ENCODE measurements around the gene ZNF343.

DNA sequence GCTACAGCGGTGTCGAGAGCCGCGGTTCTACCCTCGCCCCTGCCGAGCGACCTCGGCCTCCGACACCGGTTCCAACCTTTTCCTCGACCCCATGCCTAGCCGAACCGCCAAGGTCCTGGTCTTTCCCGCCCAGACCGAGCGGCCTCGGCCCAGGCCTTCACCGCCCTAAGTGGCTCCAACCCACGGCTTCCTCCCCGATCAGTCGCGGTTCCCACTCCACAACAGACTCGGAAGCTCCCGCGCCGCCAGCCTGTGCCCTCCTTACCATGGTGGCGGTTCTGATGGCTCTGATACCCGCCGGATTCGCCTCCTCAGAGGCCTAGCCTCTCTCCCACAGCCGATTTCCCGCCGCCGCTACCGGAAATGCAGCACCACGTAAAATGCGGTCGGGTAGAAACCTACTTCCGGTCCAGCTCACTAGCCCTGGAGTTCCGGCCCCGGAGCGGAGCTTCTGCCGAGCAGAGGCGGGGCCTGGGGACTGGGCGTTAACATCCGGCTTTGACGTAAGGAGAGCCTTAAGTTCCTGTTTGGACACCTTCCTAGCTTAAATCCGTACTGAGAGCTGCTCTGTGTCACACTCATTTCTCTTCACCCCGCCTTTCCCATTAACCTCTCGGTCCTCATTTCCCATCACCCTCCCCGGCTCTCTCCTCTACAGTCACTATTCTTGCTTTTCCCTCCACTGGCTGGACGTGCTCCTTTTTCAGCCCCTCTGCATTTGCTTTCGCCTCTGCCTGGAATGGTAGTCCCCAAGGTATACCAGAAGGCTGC, 38.1 kb downstream of the ZNF343 start, which contains the start of gene SNRPB:
- TF ChIP-seq, protein P1, sequence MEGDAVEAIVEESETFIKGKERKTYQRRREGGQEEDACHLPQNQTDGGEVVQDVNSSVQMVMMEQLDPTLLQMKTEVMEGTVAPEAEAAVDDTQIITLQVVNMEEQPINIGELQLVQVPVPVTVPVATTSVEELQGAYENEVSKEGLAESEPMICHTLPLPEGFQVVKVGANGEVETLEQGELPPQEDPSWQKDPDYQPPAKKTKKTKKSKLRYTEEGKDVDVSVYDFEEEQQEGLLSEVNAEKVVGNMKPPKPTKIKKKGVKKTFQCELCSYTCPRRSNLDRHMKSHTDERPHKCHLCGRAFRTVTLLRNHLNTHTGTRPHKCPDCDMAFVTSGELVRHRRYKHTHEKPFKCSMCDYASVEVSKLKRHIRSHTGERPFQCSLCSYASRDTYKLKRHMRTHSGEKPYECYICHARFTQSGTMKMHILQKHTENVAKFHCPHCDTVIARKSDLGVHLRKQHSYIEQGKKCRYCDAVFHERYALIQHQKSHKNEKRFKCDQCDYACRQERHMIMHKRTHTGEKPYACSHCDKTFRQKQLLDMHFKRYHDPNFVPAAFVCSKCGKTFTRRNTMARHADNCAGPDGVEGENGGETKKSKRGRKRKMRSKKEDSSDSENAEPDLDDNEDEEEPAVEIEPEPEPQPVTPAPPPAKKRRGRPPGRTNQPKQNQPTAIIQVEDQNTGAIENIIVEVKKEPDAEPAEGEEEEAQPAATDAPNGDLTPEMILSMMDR (IDR thresholded peaks at IDR 0.05) = peak in 2 of 5 experiments; percentile 10 to 36
- TF ChIP-seq POLR2A (IDR thresholded peaks at IDR 0.05) = peak in 1 of 2 donors; percentile 98
- TF ChIP-seq EP300 (IDR thresholded peaks at IDR 0.05) = peak; percentile 91 to 98

All from tibial nerve (tissue), 4 donors.